Measurements from ENCODE around the gene BTBD10. TPM values are rescaled to one million over a fixed set of nuclear protein-coding genes. Genes with fewer than 3 reads are reported as not detected.
"Not testable (repeated sequence)": the region's sequence is repeated elsewhere in the genome, so short reads cannot be mapped to it uniquely, and the experiment has no call there.

BTBD10 gene
- total RNA-seq, 2 experiments from 2014 or later, result 23.0 to 23.7 TPM

GRCh38 chr11:13415201-13415600 lies 47.8 kb downstream of the BTBD10 start:
- Histone ChIP-seq H3K79me2 (ENCODE audit: insufficient read depth, low read depth, low read length) (no peaks in the 10 kb centered on the region), H4K20me1 (ENCODE audit: insufficient read depth, low read length) (no peaks in the 10 kb centered on the region), H2AFZ (ENCODE audit: low read length) (no peak overlapping the region), H3K9me2 (ENCODE audit: insufficient read depth, low read length) (no peaks in the 10 kb centered on the region), H3K4me2 (ENCODE audit: low read length) (no peak overlapping the region), H3K9me3 (ENCODE audit: low read length) (no peaks in the 10 kb centered on the region), H3K4me1 (ENCODE audit: insufficient read depth, low read length, poor library complexity, severe bottlenecking) (no peaks in the 10 kb centered on the region), H3K36me3 (ENCODE audit: insufficient read depth, low read length) (peaks cover 43% of the 10 kb centered on the region), H3K4me3 (ENCODE audit: low read depth, low read length, poor library complexity, severe bottlenecking) (no peak overlapping the region), H3K27ac (ENCODE audit: low read depth, low read length, poor library complexity, severe bottlenecking) (no peak overlapping the region)
- no TSS peak for BruUV-seq (replicated peaks)
- ChIA-PET CTCF (ENCODE audit: unreplicated experiment) (no interaction called here), POLR2A (interaction anchor here (0.6 kb wide), 1 partner anchor 162 kb away, joined by 4 read pairs; no protein-coding TSS in a partner anchor)
- TF ChIP-seq EZH2phosphoT487 (IDR thresholded peaks at IDR 0.05; ENCODE audit: borderline replicate concordance, low read depth, low read length) (no peak), CTCF (conservative IDR thresholded peaks at IDR 0.05; ENCODE audit: low read length) (no peak)
- intact Hi-C loops (cut with micrococcal nuclease; ENCODE audit: unreplicated experiment), result no loop called here
- no peak for DNase-seq (ENCODE audit: low spot score)

DNA sequence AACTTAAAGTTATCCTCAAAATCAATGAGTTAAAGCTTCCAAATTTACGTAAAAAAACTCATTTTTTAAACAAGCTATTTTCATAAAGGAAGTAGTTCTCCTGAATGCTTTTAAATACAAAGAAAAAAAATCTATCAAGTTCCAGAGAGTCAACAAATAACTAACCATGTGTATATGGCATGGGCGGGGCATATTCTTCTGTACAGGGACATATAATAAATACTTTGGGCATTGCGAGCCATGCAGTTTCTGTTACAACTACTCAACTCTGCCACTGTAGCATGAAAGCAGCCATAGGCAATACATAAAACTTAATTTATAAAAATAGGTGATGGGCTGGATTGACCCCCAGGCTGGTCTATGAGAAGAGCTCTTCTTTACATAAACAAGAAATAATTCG lies 57.8 kb downstream of the BTBD10 start:
- Histone ChIP-seq H3K9me3 (ENCODE audit: low read length) (no peaks in the 10 kb centered on the region), H3K36me3 (ENCODE audit: insufficient read depth, low read length) (peaks cover 38% of the 10 kb centered on the region), H2AFZ (ENCODE audit: low read length) (no peak overlapping the region), H4K20me1 (ENCODE audit: insufficient read depth, low read length) (no peaks in the 10 kb centered on the region), H3K79me2 (ENCODE audit: insufficient read depth, low read depth, low read length) (no peaks in the 10 kb centered on the region), H3K27ac (ENCODE audit: low read depth, low read length, poor library complexity, severe bottlenecking) (no peak overlapping the region), H3K9me2 (ENCODE audit: insufficient read depth, low read length) (peaks cover 4% of the 10 kb centered on the region; the same call in 1 of the 2 replicates), H3K4me2 (ENCODE audit: low read length) (no peak overlapping the region), H3K4me1 (ENCODE audit: insufficient read depth, low read length, poor library complexity, severe bottlenecking) (no peaks in the 10 kb centered on the region), H3K4me3 (ENCODE audit: low read depth, low read length, poor library complexity, severe bottlenecking) (no peak overlapping the region)
- POLR2A ChIA-PET, result no interaction called here
- no TSS peak for BruUV-seq (replicated peaks)
- TF ChIP-seq EZH2phosphoT487 (IDR thresholded peaks at IDR 0.05; ENCODE audit: borderline replicate concordance, low read depth, low read length) (no peak), CTCF (conservative IDR thresholded peaks at IDR 0.05; ENCODE audit: low read length) (no peak)
- no peak for DNase-seq (ENCODE audit: low spot score)
- CTCF ChIA-PET (ENCODE audit: unreplicated experiment), result no interaction called here
- intact Hi-C loops (cut with micrococcal nuclease; ENCODE audit: unreplicated experiment), result no loop called here

DNA sequence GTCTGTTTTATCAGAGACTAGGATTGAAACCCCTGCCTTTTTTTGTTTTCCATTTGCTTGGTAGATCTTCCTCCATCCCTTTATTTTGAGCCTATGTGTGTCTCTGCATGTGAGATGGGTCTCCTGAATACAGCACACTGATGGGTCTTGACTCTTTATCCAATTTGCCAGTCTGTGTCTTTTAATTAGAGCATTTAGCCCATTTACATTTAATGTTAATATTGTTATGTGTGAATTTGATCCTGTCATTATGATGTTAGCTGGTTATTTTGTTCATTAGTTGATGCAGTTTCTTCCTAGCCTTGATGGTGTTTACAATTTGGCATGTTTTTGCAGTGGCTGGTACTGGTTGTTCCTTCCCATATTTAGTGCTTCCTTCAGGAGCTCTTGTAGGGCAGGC lies 64.7 kb downstream of the BTBD10 start:
- H3K79me2 ChIP-seq (ENCODE audit: insufficient read depth, low read depth, low read length); intact Hi-C loops (cut with micrococcal nuclease; ENCODE audit: unreplicated experiment); H2AFZ ChIP-seq (ENCODE audit: low read length); DNase-seq (ENCODE audit: low spot score); H3K4me1 ChIP-seq (ENCODE audit: insufficient read depth, low read length, poor library complexity, severe bottlenecking); H3K27ac ChIP-seq (ENCODE audit: low read depth, low read length, poor library complexity, severe bottlenecking); H3K9me3 ChIP-seq (ENCODE audit: low read length); POLR2A ChIA-PET; CTCF ChIA-PET (ENCODE audit: unreplicated experiment); H4K20me1 ChIP-seq (ENCODE audit: insufficient read depth, low read length); H3K4me3 ChIP-seq (ENCODE audit: low read depth, low read length, poor library complexity, severe bottlenecking); H3K9me2 ChIP-seq (ENCODE audit: insufficient read depth, low read length); H3K4me2 ChIP-seq (ENCODE audit: low read length); BruUV-seq (replicated peaks): not testable (repeated sequence)
- H3K36me3 ChIP-seq (ENCODE audit: insufficient read depth, low read length), result peaks cover 20% of the 10 kb centered on the region

Measured in OCI-LY7 (cell line).